GM12872 (cell line): Measurements from ENCODE around the gene OR6B3.

Experiments
- TF ChIP-seq, protein P1 (sequence below): IDR thresholded peaks from 3 replicates; pipeline ENCODE4 v1.5.1; 2011; ENCODE audit warnings: low read depth, mild to moderate bottlenecking, low read length, moderate library complexity; ENCODE audit not compliant: insufficient read depth

The OR6B3 gene

DNA sequence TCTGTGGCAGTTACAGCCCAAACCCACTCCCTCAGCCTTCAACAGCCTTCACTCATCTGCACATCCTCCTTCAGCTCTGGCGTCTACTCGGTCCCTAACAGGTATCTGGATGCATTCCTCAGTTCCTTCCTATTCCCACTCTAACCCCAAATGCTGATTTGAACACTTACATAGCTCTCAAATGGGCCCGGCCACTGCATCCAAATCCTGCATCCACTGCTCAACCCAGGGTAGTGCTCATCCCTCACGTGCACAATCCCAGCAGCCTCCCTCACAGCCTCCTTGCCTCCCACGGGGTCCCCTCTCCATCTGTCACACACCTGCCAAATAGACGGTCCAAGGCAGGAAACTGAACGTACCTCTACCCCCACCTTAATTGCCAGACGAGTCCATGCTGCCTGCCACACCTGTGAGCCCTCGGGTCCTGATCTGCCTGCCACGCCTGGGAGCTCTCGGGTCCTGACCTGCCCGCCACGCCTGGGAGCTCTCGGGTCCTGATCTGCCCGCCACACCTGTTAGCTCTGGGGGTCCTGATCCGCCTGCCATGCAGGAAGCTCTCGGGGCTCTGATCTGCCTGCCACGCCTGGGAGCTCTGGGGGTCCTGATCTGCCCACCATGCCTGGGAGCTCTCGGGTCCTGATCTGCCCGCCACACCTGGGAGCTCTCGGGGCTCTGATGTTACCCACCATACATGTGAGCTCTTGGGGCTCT lies 9.9 kb downstream of the OR6B3 start:
- TF ChIP-seq, protein P1, sequence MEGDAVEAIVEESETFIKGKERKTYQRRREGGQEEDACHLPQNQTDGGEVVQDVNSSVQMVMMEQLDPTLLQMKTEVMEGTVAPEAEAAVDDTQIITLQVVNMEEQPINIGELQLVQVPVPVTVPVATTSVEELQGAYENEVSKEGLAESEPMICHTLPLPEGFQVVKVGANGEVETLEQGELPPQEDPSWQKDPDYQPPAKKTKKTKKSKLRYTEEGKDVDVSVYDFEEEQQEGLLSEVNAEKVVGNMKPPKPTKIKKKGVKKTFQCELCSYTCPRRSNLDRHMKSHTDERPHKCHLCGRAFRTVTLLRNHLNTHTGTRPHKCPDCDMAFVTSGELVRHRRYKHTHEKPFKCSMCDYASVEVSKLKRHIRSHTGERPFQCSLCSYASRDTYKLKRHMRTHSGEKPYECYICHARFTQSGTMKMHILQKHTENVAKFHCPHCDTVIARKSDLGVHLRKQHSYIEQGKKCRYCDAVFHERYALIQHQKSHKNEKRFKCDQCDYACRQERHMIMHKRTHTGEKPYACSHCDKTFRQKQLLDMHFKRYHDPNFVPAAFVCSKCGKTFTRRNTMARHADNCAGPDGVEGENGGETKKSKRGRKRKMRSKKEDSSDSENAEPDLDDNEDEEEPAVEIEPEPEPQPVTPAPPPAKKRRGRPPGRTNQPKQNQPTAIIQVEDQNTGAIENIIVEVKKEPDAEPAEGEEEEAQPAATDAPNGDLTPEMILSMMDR, result no peak

DNA sequence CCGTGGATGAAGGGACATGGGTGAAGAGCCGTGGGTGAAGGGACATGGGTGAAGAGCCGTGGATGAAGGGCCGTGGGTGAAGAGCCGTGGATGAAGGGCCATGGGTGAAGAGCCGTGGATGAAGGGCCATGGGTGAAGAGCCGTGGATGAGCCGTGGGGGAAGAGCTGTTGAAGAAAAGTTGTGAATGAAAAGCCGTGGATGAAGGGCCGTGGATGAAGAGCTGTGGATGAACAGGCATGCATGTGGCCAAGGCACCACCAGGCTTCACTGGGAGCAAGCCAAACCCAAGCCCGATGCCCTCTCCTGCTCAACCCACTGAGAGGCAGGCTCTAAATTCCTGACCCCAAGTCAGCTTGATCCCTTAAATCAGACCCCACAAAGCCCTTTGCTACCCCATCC lies 10.6 kb downstream of the OR6B3 start:
- TF ChIP-seq, protein P1, result no peak

DNA sequence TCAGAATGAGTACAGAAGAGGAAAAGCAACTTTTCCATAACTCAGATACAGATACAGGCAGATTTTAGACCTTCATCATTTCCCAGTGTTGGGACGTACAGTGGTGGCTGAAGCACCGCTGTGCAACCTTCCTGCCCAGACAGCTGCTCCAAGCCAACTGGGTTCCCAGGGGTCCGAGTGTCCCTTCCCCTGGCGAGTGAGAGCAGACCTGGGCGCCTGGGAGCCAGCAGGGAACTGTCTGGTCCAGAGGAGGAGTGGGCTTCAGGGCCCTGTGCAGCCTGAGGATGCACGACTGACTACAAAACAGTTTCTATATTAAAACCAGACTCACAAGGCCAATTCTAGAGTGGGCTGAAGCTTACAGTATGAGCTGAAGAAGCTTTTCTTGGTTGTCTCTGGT lies 12.0 kb downstream of the OR6B3 start:
- TF ChIP-seq, protein P1, result no peak

DNA sequence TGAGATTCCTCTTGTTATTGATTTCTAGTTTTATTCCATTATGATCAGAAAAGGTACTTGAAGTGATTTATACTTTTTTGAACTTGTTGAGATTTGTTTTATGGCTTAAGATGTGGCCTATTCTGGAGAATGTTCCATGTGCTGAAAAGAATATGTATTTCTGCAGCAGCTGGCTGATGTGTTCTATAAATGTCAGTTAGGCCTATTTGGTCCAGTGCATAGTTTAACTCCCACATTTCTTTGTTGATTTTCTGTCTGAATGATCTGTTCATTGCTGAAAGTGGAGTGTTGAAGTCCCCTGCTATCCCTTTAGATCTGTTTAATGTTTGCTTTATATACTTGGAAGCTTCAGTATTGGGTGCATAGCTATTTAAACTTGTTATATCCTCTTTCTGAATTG lies 16.0 kb downstream of the OR6B3 start:
- TF ChIP-seq, protein P1, result no peak

DNA sequence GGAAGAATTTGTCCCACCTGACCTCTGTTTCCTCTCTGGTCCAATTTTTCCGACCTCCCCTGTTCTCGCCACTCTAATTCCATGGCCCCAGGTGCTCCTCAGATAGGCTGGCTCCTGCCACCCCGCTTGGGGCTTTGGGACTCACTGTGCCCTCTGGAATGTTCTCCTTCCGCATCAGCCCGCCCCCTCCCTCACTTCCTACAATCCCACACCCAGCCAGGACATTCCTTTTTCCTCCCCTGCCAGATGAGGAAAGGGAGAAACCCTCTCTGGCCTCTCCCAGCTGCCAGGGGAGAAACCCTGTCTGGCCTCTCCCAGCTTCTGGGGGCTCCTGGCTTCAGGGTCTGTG lies 20.0 kb downstream of the OR6B3 start:
- TF ChIP-seq, protein P1, result no peak

DNA sequence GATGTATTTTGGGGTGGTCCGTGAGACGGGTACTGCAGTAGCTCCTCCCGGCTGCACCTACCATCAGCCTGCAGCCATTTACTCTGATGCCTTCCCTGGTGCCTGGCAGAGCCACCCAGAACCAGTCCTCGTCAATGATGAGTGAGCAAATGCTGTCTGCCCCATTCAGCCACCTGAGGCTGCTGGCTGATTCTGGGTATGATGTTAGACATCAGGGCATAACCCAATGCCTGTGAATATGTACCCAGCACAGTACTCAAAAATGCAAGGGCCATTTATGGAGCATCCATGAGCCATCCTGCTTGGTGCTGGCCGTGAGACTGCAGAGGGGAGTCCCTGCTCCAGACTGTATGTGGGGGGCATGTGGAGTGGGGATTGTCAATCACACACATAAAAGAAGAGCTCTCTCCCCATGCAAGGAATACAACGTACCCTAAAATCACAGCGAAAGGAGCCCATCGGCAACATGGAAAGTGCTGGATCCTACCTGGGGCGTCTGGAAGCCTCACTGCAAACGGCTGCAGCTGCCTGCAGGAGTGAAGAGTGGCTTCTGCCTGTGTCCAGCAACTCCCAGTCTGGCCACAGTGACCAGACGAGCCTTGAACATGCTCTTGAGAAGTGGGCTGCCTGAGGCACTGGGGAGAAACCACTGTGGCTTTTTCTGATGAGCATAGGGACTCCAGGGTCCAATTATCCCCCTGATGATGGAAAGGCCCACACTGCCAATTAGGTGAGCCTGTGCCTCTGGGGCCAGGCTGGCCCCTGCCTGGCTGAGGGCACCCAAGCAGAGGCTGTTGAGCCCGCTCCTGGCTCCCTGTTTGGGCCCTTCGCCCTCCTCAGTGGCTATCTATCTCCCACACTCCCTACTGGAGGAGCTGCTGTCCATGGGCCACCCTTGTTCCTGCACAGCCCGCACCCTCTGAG lies 20.7 kb downstream of the OR6B3 start:
- TF ChIP-seq, protein P1, result no peak

DNA sequence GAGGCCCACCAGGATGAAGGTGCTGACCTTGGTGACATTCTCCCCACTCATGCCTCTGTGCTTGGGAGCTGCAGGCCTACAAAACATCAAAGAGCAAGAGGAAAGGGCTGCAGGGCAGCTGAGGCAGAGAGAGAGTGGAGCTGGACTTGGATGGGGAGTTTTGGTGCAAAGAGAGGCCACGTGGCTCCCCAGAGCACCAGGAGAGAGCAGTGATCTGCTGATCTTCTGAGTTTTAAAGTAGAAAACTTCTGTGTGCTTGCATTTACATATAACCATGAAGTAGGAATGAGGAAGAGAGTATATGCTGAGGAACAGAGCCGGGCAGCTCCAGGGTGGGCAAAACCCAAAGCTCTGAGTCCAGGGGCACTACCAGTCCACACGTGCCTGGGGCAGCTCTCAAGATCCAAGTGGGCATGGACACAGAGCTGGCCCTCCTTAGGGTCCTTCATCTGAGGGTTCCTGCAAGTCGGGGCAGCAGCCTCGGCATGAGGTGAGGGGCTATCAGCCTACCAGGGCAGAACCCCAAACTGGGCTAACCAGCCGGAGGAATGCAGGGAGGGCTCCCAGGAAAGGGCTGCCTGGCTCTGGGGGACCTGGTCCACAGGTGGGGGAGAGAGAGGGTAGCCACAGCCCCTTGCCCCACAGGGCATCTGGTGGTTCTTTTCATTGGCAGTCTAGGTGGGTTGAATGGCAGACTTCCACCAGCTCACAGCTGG lies 22.8 kb downstream of the OR6B3 start, which contains the start of gene OR6B2:
Gene OR6B2 (minus strand): TSS at position 51 of the 716 bp plus-strand sequence. CDS start 0 bp downstream, at position 51.
- TF ChIP-seq, protein P1, result no peak
